HEK293 (cell line): ENCODE results near the gene SULF2.

Experiments
- BCL11A ChIP-seq: fragments of 450-650 bp; formaldehyde crosslinking; IDR thresholded peaks from 2 replicates; pipeline ENCODE4 v1.5.1; 2016; ENCODE audit warnings: low read depth, missing biosample characterization, missing genetic modification characterization
- CTCF ChIP-seq: fragments of 450-650 bp; formaldehyde crosslinking; IDR thresholded peaks from 2 replicates; pipeline ENCODE4 v1.5.1; 2016; ENCODE audit warnings: missing biosample characterization, missing genetic modification characterization
- GLIS1 ChIP-seq: fragments of 450-650 bp; formaldehyde crosslinking; IDR thresholded peaks from 2 replicates; pipeline ENCODE4 v1.5.1; 2016; ENCODE audit warnings: missing biosample characterization, missing genetic modification characterization
- KLF1 ChIP-seq: fragments of 450-650 bp; formaldehyde crosslinking; IDR thresholded peaks from 2 replicates; pipeline ENCODE4 v1.5.1; 2016; ENCODE audit warnings: missing biosample characterization, missing genetic modification characterization
- KLF17 ChIP-seq: fragments of 450-650 bp; formaldehyde crosslinking; IDR thresholded peaks from 2 replicates; pipeline ENCODE4 v1.5.1; 2016; ENCODE audit warnings: missing biosample characterization, missing genetic modification characterization
- PRDM10 ChIP-seq: fragments of 450-650 bp; formaldehyde crosslinking; IDR thresholded peaks from 2 replicates; pipeline ENCODE4 v1.5.1; 2016; ENCODE audit warnings: missing biosample characterization, missing genetic modification characterization
- ZBTB10 ChIP-seq: fragments of 450-650 bp; formaldehyde crosslinking; IDR thresholded peaks from 2 replicates; pipeline ENCODE4 v1.5.1; 2016; ENCODE audit warnings: missing biosample characterization, missing genetic modification characterization
- ZBTB20 ChIP-seq: fragments of 450-650 bp; formaldehyde crosslinking; IDR thresholded peaks from 2 replicates; pipeline ENCODE4 v1.5.1; 2016; ENCODE audit warnings: missing biosample characterization, missing genetic modification characterization
- ZBTB26 ChIP-seq: fragments of 450-650 bp; formaldehyde crosslinking; optimal IDR thresholded peaks from 2 replicates; pipeline ENCODE3; 2016; ENCODE audit warnings: missing biosample characterization, mild to moderate bottlenecking, missing genetic modification characterization
- ZBTB6 ChIP-seq: fragments of 450-650 bp; formaldehyde crosslinking; IDR thresholded peaks from 2 replicates; pipeline ENCODE4 v1.5.1; 2017; ENCODE audit warnings: missing biosample characterization, missing genetic modification characterization
- ZFHX2 ChIP-seq: fragments of 450-650 bp; formaldehyde crosslinking; conservative IDR thresholded peaks from 2 replicates; pipeline ENCODE4 v1.5.1; 2016; ENCODE audit warnings: missing biosample characterization, missing genetic modification characterization
- ZNF146 ChIP-seq: fragments of 450-650 bp; formaldehyde crosslinking; IDR thresholded peaks from 2 replicates; pipeline ENCODE4 v1.5.1; 2016; ENCODE audit warnings: missing biosample characterization, missing genetic modification characterization
- ZNF335 ChIP-seq: fragments of 450-650 bp; formaldehyde crosslinking; conservative IDR thresholded peaks from 2 replicates; pipeline ENCODE4 v1.5.1; 2016; ENCODE audit warnings: missing biosample characterization, missing genetic modification characterization
- ZNF341 ChIP-seq: fragments of 450-650 bp; formaldehyde crosslinking; IDR thresholded peaks from 2 replicates; pipeline ENCODE4; 2016; ENCODE audit warnings: low read depth, missing biosample characterization, missing genetic modification characterization
- ZNF366 ChIP-seq: fragments of 450-650 bp; formaldehyde crosslinking; conservative IDR thresholded peaks from 2 replicates; pipeline ENCODE4 v1.5.1; 2016; ENCODE audit warnings: missing biosample characterization, missing genetic modification characterization
- ZNF398 ChIP-seq: fragments of 450-650 bp; formaldehyde crosslinking; IDR thresholded peaks from 2 replicates; pipeline ENCODE4 v1.5.1; 2017; ENCODE audit warnings: missing biosample characterization, missing genetic modification characterization
- ZNF596 ChIP-seq: fragments of 450-650 bp; IDR thresholded peaks from 2 replicates; pipeline ENCODE4 v1.5.0; 2018; ENCODE audit warnings: missing biosample characterization, mild to moderate bottlenecking, missing genetic modification characterization, moderate library complexity
- ZNF600 ChIP-seq: fragments of 450-650 bp; formaldehyde crosslinking; IDR thresholded peaks from 2 replicates; pipeline ENCODE4 v1.5.1; 2016; ENCODE audit warnings: missing biosample characterization, missing genetic modification characterization
- ZNF692 ChIP-seq: fragments of 450-650 bp; formaldehyde crosslinking; IDR thresholded peaks from 2 replicates; pipeline ENCODE4 v1.5.1; 2016; ENCODE audit warnings: missing biosample characterization, missing genetic modification characterization
- ZNF747 ChIP-seq: fragments of 450-650 bp; formaldehyde crosslinking; IDR thresholded peaks from 2 replicates; pipeline ENCODE4 v1.5.1; 2016; ENCODE audit warnings: missing biosample characterization, missing genetic modification characterization
- ZSCAN30 ChIP-seq: fragments of 450-650 bp; IDR thresholded peaks from 2 replicates; pipeline ENCODE4 v1.5.1; 2018; ENCODE audit warnings: missing biosample characterization, mild to moderate bottlenecking, missing genetic modification characterization, moderate library complexity

SULF2 gene

GRCh38 chr20:47785854-47786764 lies 828 bp upstream of the SULF2 start (continued):
- TF ChIP-seq ZNF146 (tag by site-specific recombination), result no peak
- TF ChIP-seq ZBTB20 (tag by site-specific recombination), result peak; percentile 90
- peak; percentile 67; the same call in 1 of the 2 replicates for TF ChIP-seq ZBTB6
- TF ChIP-seq GLIS1 (tag by site-specific recombination), result peak; percentile 43
- TF ChIP-seq ZNF596 (tag by site-specific recombination), result 0 out of 2 replicates have a peak, but pooled peaks have one; percentile 24
- TF ChIP-seq ZNF341, result peak; percentile 51; the same call in 1 of the 2 replicates
- 0 out of 2 replicates have a peak, but pooled peaks have one; percentile 40 for TF ChIP-seq KLF17 (tag by site-specific recombination)
- TF ChIP-seq ZBTB26, result peak; percentile 93
- TF ChIP-seq PRDM10, result peak; percentile 82
- TF ChIP-seq ZSCAN30 (tag by site-specific recombination), result peak; percentile 58
- TF ChIP-seq ZNF692 (tag by site-specific recombination), result 0 out of 2 replicates have a peak, but pooled peaks have one; percentile 44
- TF ChIP-seq BCL11A (tag by site-specific recombination), result 0 out of 2 replicates have a peak, but pooled peaks have one; percentile 25
- TF ChIP-seq ZNF398, result peak; percentile 46; the same call in 1 of the 2 replicates
- peak; percentile 59 for TF ChIP-seq ZNF600 (tag by site-specific recombination)
- TF ChIP-seq ZNF366 (tag by site-specific recombination), result 0 out of 2 replicates have a peak, but pooled peaks have one; percentile 47
- TF ChIP-seq CTCF, result peak; percentile 87
- no peak for TF ChIP-seq ZBTB10 (tag by site-specific recombination)
- TF ChIP-seq ZNF335 (tag by site-specific recombination), result peak; percentile 88
- TF ChIP-seq ZNF747, result no peak
- TF ChIP-seq KLF1 (tag by site-specific recombination), result peak; percentile 63
- 0 out of 2 replicates have a peak, but pooled peaks have one; percentile 16 for TF ChIP-seq ZFHX2 (tag by site-specific recombination)
